ENCODE measurements around the gene RNF168. TPM values are rescaled to one million over a fixed set of nuclear protein-coding genes. Genes with fewer than 3 reads are reported as not detected.
"Not testable (repeated sequence)": the region's sequence is repeated elsewhere in the genome, so short reads cannot be mapped to it uniquely, and the experiment has no call there.

Gene RNF168
- total RNA-seq (10 to 100 TPM; 56.0 to 56.5 TPM), polyA plus RNA-seq (1 to 10 TPM; 7.7 to 9.2 (median 8.4) TPM), total RNA-seq (61.0 to 181 (median 97.7) reads per million in 6 experiments)

GRCh38 chr3:196503196-196504076 lies at the start of gene RNF168:
Gene RNF168 (minus strand): TSS chr3:196503768. CDS start chr3:196503173, 595 bp downstream.
- peaks cover 0 to 16% (median 2%) of the 10 kb centered on the region in 3 donors for H3K36me3 Mint-ChIP-seq
- no peaks in the 10 kb centered on the region for H3K27me3 Mint-ChIP-seq
- H3K4me3 Mint-ChIP-seq, result peak within 1 kb of the TSS; percentile 95 to 100 (median 98)
- POLR2A ChIA-PET, result interaction anchor here (1.1 to 3.7 kb wide), 5 partner anchors 25 to 439 kb away, joined by 3 to 15 read pairs (median 6); partner anchors contain the start of genes FBXO45, NCBP2, PAK2 and UBXN7
- ATAC-seq, result peak; percentile 74 to 81
- H3K9me3 Mint-ChIP-seq, result peaks cover 0 to 11% (median 3%) of the 10 kb centered on the region in 9 donors
- peaks cover 17 to 45% (median 41%) of the 10 kb centered on the region in 4 donors for H3K4me1 Mint-ChIP-seq
- H3K27ac Mint-ChIP-seq, result peak within 1 kb of the TSS; percentile 91 to 99 (median 96)
- DNase-seq, result peak; percentile 80 to 92 (median 83)

DNA sequence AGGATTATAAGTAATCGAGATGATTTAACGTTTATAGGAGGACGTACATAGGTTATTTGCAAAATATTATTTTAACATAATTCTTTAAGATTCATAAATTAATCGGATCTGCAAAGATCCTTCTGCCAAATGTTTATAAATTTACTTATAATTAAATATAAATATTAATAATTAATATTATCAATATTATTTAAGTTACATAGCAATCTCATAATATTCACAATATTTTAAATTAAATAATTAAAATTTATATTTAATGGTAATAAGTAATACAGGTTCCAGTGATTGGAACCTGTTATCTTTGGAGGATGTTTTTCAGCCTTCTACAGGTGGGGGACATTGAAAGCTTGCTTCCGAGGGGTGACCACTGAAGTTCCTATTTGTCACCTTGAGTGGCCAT lies 48.7 kb upstream of the RNF168 start:
- ATAC-seq (no peak), DNase-seq (no peak)
- Mint-ChIP-seq H3K4me3 (no peak overlapping the region), H3K9me3 (peaks cover 0 to 14% (median 4%) of the 10 kb centered on the region in 9 donors), H3K36me3 (peaks cover 4 to 21% (median 4%) of the 10 kb centered on the region in 3 donors), H3K27me3 (no peaks in the 10 kb centered on the region), H3K4me1 (peaks cover 3 to 19% (median 5%) of the 10 kb centered on the region in 4 donors), H3K27ac (no peak overlapping the region)
- POLR2A ChIA-PET, result no interaction called here

DNA sequence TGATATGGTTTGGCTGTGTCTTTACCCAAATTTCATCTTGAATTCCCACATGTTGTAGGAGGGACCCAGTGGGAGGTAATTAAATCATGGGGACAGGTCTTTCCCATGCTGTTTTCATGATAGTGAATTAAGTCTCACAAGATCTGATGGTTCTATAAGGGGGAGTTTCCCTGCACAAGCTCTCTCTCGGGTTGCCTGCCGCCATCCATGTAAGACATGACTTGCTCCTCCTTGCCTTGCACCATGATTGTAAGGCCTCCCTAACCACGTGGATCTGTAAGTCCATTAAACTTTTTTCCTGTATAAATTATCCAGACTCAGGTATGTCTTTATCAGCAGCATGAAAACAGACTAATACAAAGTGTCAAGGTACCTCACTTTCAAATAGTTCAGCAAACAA lies 46.6 kb upstream of the RNF168 start:
- H3K27ac Mint-ChIP-seq, ATAC-seq, H3K4me3 Mint-ChIP-seq, DNase-seq, H3K27me3 Mint-ChIP-seq, POLR2A ChIA-PET: not testable (repeated sequence)
- H3K9me3 Mint-ChIP-seq, result peaks cover 0 to 16% (median 4%) of the 10 kb centered on the region in 9 donors
- peaks cover 4 to 15% (median 4%) of the 10 kb centered on the region in 3 donors for H3K36me3 Mint-ChIP-seq
- peaks cover 0 to 15% (median 0%) of the 10 kb centered on the region in 4 donors for H3K4me1 Mint-ChIP-seq

DNA sequence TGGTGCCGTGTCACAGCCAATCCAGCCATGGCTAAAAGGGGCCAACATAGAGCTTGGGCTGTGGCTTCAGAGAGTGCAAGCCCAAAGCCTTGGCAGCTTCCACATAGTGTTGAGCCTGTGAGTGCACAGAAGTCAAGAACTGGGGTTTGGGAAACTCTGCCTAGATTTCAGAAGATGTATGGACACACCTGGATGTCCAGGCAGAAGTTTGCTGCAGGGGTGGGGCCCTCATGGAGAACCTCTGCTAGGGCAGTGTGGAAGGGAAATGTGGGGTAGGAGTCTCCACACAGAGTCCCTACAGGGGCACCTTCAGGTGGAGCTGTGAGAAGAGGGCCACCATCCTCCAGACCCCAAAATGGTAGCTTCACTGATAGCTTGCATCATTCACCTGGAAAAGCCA lies 45.7 kb upstream of the RNF168 start:
- not testable (repeated sequence) for DNase-seq, H3K27me3 Mint-ChIP-seq, ATAC-seq, H3K27ac Mint-ChIP-seq, H3K4me1 Mint-ChIP-seq
- H3K9me3 Mint-ChIP-seq, result peaks cover 0 to 16% (median 4%) of the 10 kb centered on the region in 9 donors
- POLR2A ChIA-PET, result interaction anchor here (0.6 kb wide), 1 partner anchor 156 kb away, joined by 3 read pairs; no protein-coding TSS in a partner anchor
- H3K4me3 Mint-ChIP-seq, result peak overlapping the region in 1 of 10 donors; percentile 33
- peaks cover 3 to 11% (median 4%) of the 10 kb centered on the region in 3 donors for H3K36me3 Mint-ChIP-seq

- Mint-ChIP-seq H3K9me3 (peaks cover 0 to 16% (median 4%) of the 10 kb centered on the region in 9 donors), H3K4me3 (no peak overlapping the region), H3K27me3 (peaks cover 0 to 3% (median 0%) of the 10 kb centered on the region in 5 donors), H3K4me1 (no peaks in the 10 kb centered on the region), H3K27ac (no peak overlapping the region), H3K36me3 (peaks cover 2 to 4% (median 2%) of the 10 kb centered on the region in 3 donors)
- DNase-seq, result no peak
- ATAC-seq, result no peak
- POLR2A ChIA-PET, result no interaction called here
Measured at GRCh38 chr3:196547067-196547466, 43.5 kb upstream of the RNF168 start.

DNA sequence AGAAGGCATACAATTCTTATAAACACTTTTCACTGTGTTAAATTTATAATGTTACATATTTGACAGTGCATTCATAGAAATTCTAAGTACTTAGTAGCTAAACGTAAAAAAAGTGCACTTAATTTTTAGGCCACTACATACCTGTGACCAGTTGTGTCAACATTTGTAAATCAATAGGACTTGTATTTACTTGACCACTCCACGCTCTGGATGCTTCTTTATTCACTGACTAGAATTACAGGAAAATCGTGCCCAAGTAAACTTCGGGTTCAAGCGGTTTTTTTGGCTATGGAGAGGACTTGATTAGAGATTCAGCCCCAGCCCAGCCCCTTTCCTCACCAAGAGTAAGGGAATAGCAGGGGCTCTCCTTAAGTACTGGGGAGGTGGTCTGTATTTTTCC lies 43.0 kb upstream of the RNF168 start:
- Mint-ChIP-seq H3K4me1 (no peaks in the 10 kb centered on the region), H3K4me3 (no peak overlapping the region), H3K27me3 (peaks cover 0 to 3% (median 0%) of the 10 kb centered on the region in 5 donors), H3K9me3 (peaks cover 0 to 16% (median 4%) of the 10 kb centered on the region in 9 donors), H3K27ac (no peak overlapping the region), H3K36me3 (peaks cover 0 to 4% (median 2%) of the 10 kb centered on the region in 3 donors)
- POLR2A ChIA-PET, result no interaction called here
- no peak for ATAC-seq
- no peak for DNase-seq

- peaks cover 0 to 4% (median 2%) of the 10 kb centered on the region in 3 donors for H3K36me3 Mint-ChIP-seq
- POLR2A ChIA-PET, result no interaction called here
Measured at GRCh38 chr3:196544491-196544992, 41.0 kb upstream of the RNF168 start.

GRCh38 chr3:196541684-196542445 lies 38.3 kb upstream of the RNF168 start:
- Mint-ChIP-seq H3K36me3 (no peaks in the 10 kb centered on the region), H3K27ac (no peak overlapping the region), H3K4me3 (no peak overlapping the region), H3K27me3 (peaks cover 0 to 5% (median 1%) of the 10 kb centered on the region in 5 donors), H3K4me1 (no peaks in the 10 kb centered on the region), H3K9me3 (no peaks in the 10 kb centered on the region)
- POLR2A ChIA-PET, result interaction anchor here (0.8 kb wide), 1 partner anchor 14 kb away, joined by 3 read pairs; no protein-coding TSS in a partner anchor
- no peak for ATAC-seq
- no peak for DNase-seq

More at GRCh38 chr3:196544491-196544992, 41.0 kb upstream of the RNF168 start:
- no peak for DNase-seq
- Mint-ChIP-seq H3K4me1 (no peaks in the 10 kb centered on the region), H3K27ac (no peak overlapping the region), H3K27me3 (peaks cover 0 to 3% (median 0%) of the 10 kb centered on the region in 5 donors), H3K9me3 (peaks cover 0 to 10% (median 4%) of the 10 kb centered on the region in 9 donors), H3K4me3 (no peak overlapping the region)
- no peak for ATAC-seq

GRCh38 chr3:196537319-196537984 lies 33.9 kb upstream of the RNF168 start:
- peaks cover 0 to 6% (median 3%) of the 10 kb centered on the region in 5 donors for H3K27me3 Mint-ChIP-seq
- ATAC-seq (no peak), DNase-seq (peak; percentile 17 to 74 (median 46))
- H3K9me3 Mint-ChIP-seq, result no peaks in the 10 kb centered on the region
- H3K36me3 Mint-ChIP-seq, result no peaks in the 10 kb centered on the region
- no peak overlapping the region for H3K27ac Mint-ChIP-seq
- H3K4me1 Mint-ChIP-seq, result no peaks in the 10 kb centered on the region
- POLR2A ChIA-PET, result no interaction called here
- no peak overlapping the region for H3K4me3 Mint-ChIP-seq

DNA sequence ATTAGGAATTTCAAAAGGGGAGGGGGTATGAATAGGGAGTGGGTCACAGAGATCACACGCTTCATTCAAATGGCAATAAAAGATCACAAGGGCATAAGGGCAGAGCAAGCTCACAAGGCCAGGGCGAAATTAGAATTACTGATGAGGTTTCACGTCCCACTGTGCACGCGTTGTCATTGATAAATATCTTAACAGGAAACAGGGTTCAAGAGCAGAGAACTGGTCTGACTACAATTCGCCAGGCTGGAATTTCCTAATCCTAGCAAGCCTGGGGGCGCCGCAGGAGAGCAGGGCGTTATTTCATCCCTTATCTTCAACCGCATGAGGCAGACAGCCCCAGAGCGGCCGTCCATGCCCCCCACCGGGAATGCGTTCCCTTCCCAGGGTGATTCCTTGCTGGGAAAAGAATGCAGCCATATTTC lies 29.7 kb upstream of the RNF168 start:
- ATAC-seq (no peak), DNase-seq (no peak)
- POLR2A ChIA-PET, result no interaction called here
- Mint-ChIP-seq H3K4me3 (no peak overlapping the region), H3K27ac (no peak overlapping the region), H3K36me3 (peaks cover 0 to 8% (median 0%) of the 10 kb centered on the region in 3 donors), H3K4me1 (peaks cover 0 to 2% (median 1%) of the 10 kb centered on the region in 4 donors), H3K27me3 (peaks cover 0 to 15% (median 8%) of the 10 kb centered on the region in 5 donors), H3K9me3 (peaks cover 0 to 6% (median 0%) of the 10 kb centered on the region in 9 donors)

- no peak for DNase-seq
Measured at GRCh38 chr3:196531418-196531817, 27.9 kb upstream of the RNF168 start.

More at GRCh38 chr3:196531418-196531817, 27.9 kb upstream of the RNF168 start:
- peaks cover 0 to 2% (median 1%) of the 10 kb centered on the region in 4 donors for H3K4me1 Mint-ChIP-seq
- POLR2A ChIA-PET, result no interaction called here
- ATAC-seq, result no peak
- H3K27ac Mint-ChIP-seq, result no peak overlapping the region
- H3K27me3 Mint-ChIP-seq, result peaks cover 0 to 19% (median 8%) of the 10 kb centered on the region in 5 donors
- peaks cover 0 to 8% (median 0%) of the 10 kb centered on the region in 3 donors for H3K36me3 Mint-ChIP-seq
- no peak overlapping the region for H3K4me3 Mint-ChIP-seq
- peaks cover 0 to 6% (median 0%) of the 10 kb centered on the region in 9 donors for H3K9me3 Mint-ChIP-seq

All from naive thymus-derived CD8-positive, alpha-beta T cell (primary cell).